Spleen (tissue), 11 donors: ENCODE measurements around the gene VSIG4. TPM values are rescaled to one million over a fixed set of nuclear protein-coding genes. Genes with fewer than 3 reads are reported as not detected.

Experiments
- DNase-seq: peaks from one replicate; pipeline ENCODE4 v3.0.0-alpha.2; 2020
- H3K27ac ChIP-seq, 8 donors: fragments of 200-600 bp; sonication (generic) in 7 of 8; 1 replicate in 4 of 8; 2 replicates in 4 of 8; pipeline versions ENCODE4 v1.5.0 to v1.8.0; 2016 to 2021; ENCODE audit warnings: inconsistent platforms in 4 of 8, mild to moderate bottlenecking in 4 of 8, moderate library complexity in 1 of 8
- H3K27me3 ChIP-seq, 7 donors: fragments of 200-600 bp; sonication (generic) in 6 of 7; replicated peaks in 1 of 7; 1 replicate in 4 of 7; 2 replicates in 3 of 7; pipeline versions ENCODE4 v1.5.0 to v1.8.0; 2016 to 2021; ENCODE audit warnings: inconsistent platforms in 3 of 7, mild to moderate bottlenecking in 1 of 7
- H3K36me3 ChIP-seq, 6 donors: fragments of 200-600 bp; sonication (generic) in 5 of 6; 1 replicate in 4 of 6; 2 replicates in 2 of 6; pipeline versions ENCODE4 v1.5.0 to v1.8.0; 2016 to 2021; ENCODE audit warnings: inconsistent platforms in 2 of 6
- H3K4me1 ChIP-seq, 6 donors: fragments of 200-600 bp; sonication (generic) in 5 of 6; 1 replicate in 3 of 6; 2 replicates in 3 of 6; pipeline versions ENCODE4 v1.5.0 to v1.8.0; 2016 to 2021; ENCODE audit warnings: inconsistent platforms in 3 of 6
- H3K4me3 ChIP-seq, 8 donors: fragments of 200-600 bp; sonication (generic) in 7 of 8; 1 replicate in 4 of 8; 2 replicates in 4 of 8; pipeline versions ENCODE4 v1.5.0 to v1.8.0; 2016 to 2021; ENCODE audit warnings: inconsistent platforms in 4 of 8, mild to moderate bottlenecking in 4 of 8, moderate library complexity in 2 of 8
- H3K9me3 ChIP-seq, 8 donors: fragments of 200-600 bp; sonication (generic) in 7 of 8; 1 replicate in 4 of 8; 2 replicates in 4 of 8; pipeline versions ENCODE4 v1.5.0 to v1.8.0; 2016 to 2021; ENCODE audit warnings: inconsistent platforms in 4 of 8
- CTCF ChIP-seq, 11 experiments: fragments of 200-600 bp in 7 of 11; fragments of 450-650 bp in 4 of 11; sonication (generic) in 4 of 11; IDR thresholded peaks in 8 of 11; conservative IDR thresholded peaks in 3 of 11; 1 replicate in 7 of 11; 2 replicates in 4 of 11; pipeline versions ENCODE4 v1.4.0 to v1.8.0; 2016 to 2021; ENCODE audit warnings: antibody characterized with exemption in 11 of 11, inconsistent platforms in 4 of 11, mild to moderate bottlenecking in 1 of 11
- POLR2A ChIP-seq, 3 donors: fragments of 450-650 bp; IDR thresholded peaks; one replicate each; pipeline ENCODE4 v1.5.1; 2017; ENCODE audit warnings: antibody characterized with exemption in 3 of 3, mild to moderate bottlenecking in 1 of 3
- POLR2AphosphoS5 ChIP-seq, 3 donors: sonication (generic); formaldehyde crosslinking; IDR thresholded peaks; one replicate each; pipeline ENCODE4 v1.5.1; 2017; ENCODE audit warnings: antibody characterized with exemption in 3 of 3
- WGBS, 5 donors: extraction: QIAGEN DNeasy Blood & Tissue Kit in 3 of 5; methylation state at CpG; one replicate each; pipeline versions ENCODE4 v1.1.5 to v1.1.7; 2013 to 2018; 5-methylcytosine and 5-hydroxymethylcytosine counted together
- intact Hi-C: fragments of 100-400 bp; cut with DNase I; formaldehyde crosslinking; loops from one replicate; pipeline ENCODE4 v1.15.0; 2023; ENCODE audit warnings: low total_unique reads
- polyA plus RNA-seq, 3 donors: library from polyadenylated mRNA; stranded (reverse); fragments of 200-250 nt; gene quantifications; one replicate each; pipeline ENCODE4 v1.2.1, GENCODE V29; 2013
- total RNA-seq, 7 donors: library from RNA; depleted of rRNA in 3 of 7; stranded (reverse); fragments of >200 nt in 3 of 7; fragmentation: NEBNext Ultra II Directional in 4 of 7; extraction: Animal tissue kit (Norgen Biotek cat#: 25700) in 4 of 7; gene quantifications; one replicate each; pipeline versions ENCODE4 v1.1.0 to v1.2.1, GENCODE V29; 2016 to 2021
- donor health status: healthy with polysubstance abuse.
- donor health status: DM: no; HTN: no; CAD: no; lungs with moderate emphysema.
- donor health status: DM: no; HTN: no; CAD: no.
- donor health status: Bipolar disorder and iron deficiency.
- donor health status: healthy.
- donor health status: DM: no; HTN: no; CAD: no.
- donor health status: DM: yes; HTN: yes; CAD: no.

The VSIG4 gene
- total and polyA plus RNA-seq, 10 donors = 6.3 to 255 (median 49.7) TPM

GRCh38 chrX:66004928-66005829 lies 34.7 kb downstream of the VSIG4 start:
- TF ChIP-seq POLR2A (IDR thresholded peaks at IDR 0.05) (no peak), CTCF (IDR thresholded peaks at IDR 0.05 in 8 of 11, conservative IDR thresholded peaks at IDR 0.05 in 3 of 11) (no peak), POLR2AphosphoS5 (IDR thresholded peaks at IDR 0.05) (no peak)
- WGBS, 5 donors = 20 to 63% (median 50%) methylated on average over 1 of the region's 1 CpG
- no peaks in the 10 kb centered on the region for H3K27me3 ChIP-seq
- intact Hi-C loops = no loop called here
- DNase-seq = no peak
- H3K9me3 ChIP-seq = no peaks in the 10 kb centered on the region
- peak overlapping the region in 1 of 8 donors; percentile 18 for H3K4me3 ChIP-seq
- H3K27ac ChIP-seq = peak overlapping the region in 7 of 8 donors; percentile 46 to 87 (median 69)
- H3K36me3 ChIP-seq = no peaks in the 10 kb centered on the region
- H3K4me1 ChIP-seq = peaks cover 19 to 64% (median 43%) of the 10 kb centered on the region in 6 donors

GRCh38 chrX:66002824-66003680 lies 36.8 kb downstream of the VSIG4 start:
- DNase-seq = no peak
- H3K4me1 ChIP-seq = peaks cover 19 to 71% (median 40%) of the 10 kb centered on the region in 6 donors
- intact Hi-C loops = no loop called here
- peak overlapping the region in 7 of 8 donors; percentile 23 to 87 (median 69) for H3K27ac ChIP-seq
- TF ChIP-seq CTCF (IDR thresholded peaks at IDR 0.05 in 8 of 11, conservative IDR thresholded peaks at IDR 0.05 in 3 of 11) (no peak), POLR2A (IDR thresholded peaks at IDR 0.05) (no peak), POLR2AphosphoS5 (IDR thresholded peaks at IDR 0.05) (no peak)
- H3K27me3 ChIP-seq = no peaks in the 10 kb centered on the region
- 50 to 60% (median 58%) methylated on average over 11 of the region's 11 CpGs for WGBS, 5 donors
- H3K4me3 ChIP-seq = no peak overlapping the region
- H3K9me3 ChIP-seq = no peaks in the 10 kb centered on the region
- no peaks in the 10 kb centered on the region for H3K36me3 ChIP-seq

- H3K4me3 ChIP-seq = no peak overlapping the region
- no peak for DNase-seq
- peaks cover 19 to 68% (median 39%) of the 10 kb centered on the region in 6 donors for H3K4me1 ChIP-seq
- no peaks in the 10 kb centered on the region for H3K27me3 ChIP-seq
- H3K27ac ChIP-seq = peak overlapping the region in 5 of 8 donors; percentile 37 to 87 (median 80)
- H3K9me3 ChIP-seq = no peaks in the 10 kb centered on the region
- intact Hi-C loops = no loop called here
- TF ChIP-seq POLR2AphosphoS5 (IDR thresholded peaks at IDR 0.05) (no peak), CTCF (IDR thresholded peaks at IDR 0.05 in 8 of 11, conservative IDR thresholded peaks at IDR 0.05 in 3 of 11) (no peak), POLR2A (IDR thresholded peaks at IDR 0.05) (no peak)
- H3K36me3 ChIP-seq = no peaks in the 10 kb centered on the region
These were observed 38.3 kb downstream of the VSIG4 start for GRCh38 chrX:66001596-66001995.
